ENCODE results near the gene ABCC5.
"Not testable (repeated sequence)": the region's sequence is repeated elsewhere in the genome, so short reads cannot be mapped to it uniquely, and the experiment has no call there.

The ABCC5 gene

GRCh38 chr3:184029443-184029842 is 11.8 kb upstream of the ABCC5 start:
- no peak for DNase-seq (ENCODE audit: extremely low read depth, low read depth)
- no peak for TF ChIP-seq CTCF (IDR thresholded peaks at IDR 0.05; ENCODE audit: low read depth, low read length)

GRCh38 chr3:184028275-184028890 is 10.7 kb upstream of the ABCC5 start:
- DNase-seq (ENCODE audit: extremely low read depth, low read depth): not testable (repeated sequence)

- not testable (repeated sequence) for DNase-seq (ENCODE audit: extremely low read depth, low read depth)
Measured at GRCh38 chr3:184025256-184025655, 7.6 kb upstream of the ABCC5 start.

- no peak for TF ChIP-seq CTCF (IDR thresholded peaks at IDR 0.05; ENCODE audit: low read depth, low read length)
- no peak for DNase-seq (ENCODE audit: extremely low read depth, low read depth)
Measured at GRCh38 chr3:184022323-184022722, 4.6 kb upstream of the ABCC5 start.

- TF ChIP-seq CTCF (IDR thresholded peaks at IDR 0.05; ENCODE audit: low read depth, low read length): no peak
- DNase-seq (ENCODE audit: extremely low read depth, low read depth): no peak
Measured at GRCh38 chr3:184018424-184018973, 815 bp upstream of the ABCC5 start.

- no peak for DNase-seq (ENCODE audit: extremely low read depth, low read depth)
- TF ChIP-seq CTCF (IDR thresholded peaks at IDR 0.05; ENCODE audit: low read depth, low read length): peak; percentile 36
Measured at GRCh38 chr3:184016811-184017671, 643 bp downstream of the ABCC5 start.

- DNase-seq (ENCODE audit: extremely low read depth, low read depth): no peak
- no peak for TF ChIP-seq CTCF (IDR thresholded peaks at IDR 0.05; ENCODE audit: low read depth, low read length)
Measured at GRCh38 chr3:184016169-184016570, 1.5 kb downstream of the ABCC5 start.

- TF ChIP-seq CTCF (IDR thresholded peaks at IDR 0.05; ENCODE audit: low read depth, low read length): no peak
Measured at GRCh38 chr3:184015381-184016019, 2.2 kb downstream of the ABCC5 start.

More at GRCh38 chr3:184015381-184016019, 2.2 kb downstream of the ABCC5 start:
- DNase-seq (ENCODE audit: extremely low read depth, low read depth): no peak

All from AG09319 (cell line).